ENCODE data around the gene OR10V1. TPM values are rescaled to one million over a fixed set of nuclear protein-coding genes. Genes with fewer than 3 reads are reported as not detected.
A peak's percentile ranks its signal among the peaks of the same experiment; 100 is the strongest.

The OR10V1 gene
- total and polyA plus RNA-seq, 4 donors: not detected

DNA sequence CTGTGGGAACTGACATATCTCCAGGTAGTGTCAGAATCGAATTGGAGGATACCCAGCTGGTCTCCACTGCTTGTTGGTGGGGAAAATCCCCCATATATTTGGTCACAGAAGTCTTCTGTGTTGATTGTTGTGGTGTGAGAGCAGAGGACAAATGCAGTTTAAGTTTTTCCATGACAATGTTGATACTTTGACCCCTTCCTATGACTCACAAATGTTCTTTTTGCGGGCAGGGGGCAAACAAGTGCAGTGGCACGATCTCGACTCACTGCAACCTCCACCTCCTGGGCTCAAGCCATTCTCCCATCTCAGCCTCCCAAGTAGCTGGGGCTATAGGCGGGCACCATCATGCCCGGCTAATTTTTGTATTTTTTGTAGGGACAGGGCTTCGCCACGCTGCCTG lies 37.4 kb downstream of the OR10V1 start:
- Histone ChIP-seq H3K27me3 (ENCODE audit: control insufficient read depth in 4 of 4, insufficient read depth in 4 of 4, low read length in 3 of 4) (no peaks in the 10 kb centered on the region), H3K4me3 (ENCODE audit: low read depth in 1 of 3, low read length in 3 of 3) (no peak overlapping the region), H3K27ac (ENCODE audit: low read depth in 1 of 2, low read length in 2 of 2) (peak overlapping the region in 1 of 2 donors; percentile 38), H3K9me3 (ENCODE audit: control insufficient read depth in 4 of 4, low read length in 3 of 4) (no peaks in the 10 kb centered on the region), H3K4me1 (ENCODE audit: control insufficient read depth in 4 of 4, insufficient read depth in 4 of 4, low read length in 3 of 4) (peaks cover 6 to 37% (median 17%) of the 10 kb centered on the region in 4 donors), H3K9ac (ENCODE audit: low read depth in 1 of 2, low read length in 2 of 2) (no peak overlapping the region), H3K36me3 (ENCODE audit: control insufficient read depth in 4 of 4, insufficient read depth in 3 of 4, low read depth in 1 of 4, low read length in 3 of 4) (no peaks in the 10 kb centered on the region)
- no peak for TF ChIP-seq CTCF (IDR thresholded peaks at IDR 0.05; ENCODE audit: low read depth, low read length, missing input control)
- TF ChIP-seq JUND (IDR thresholded peaks at IDR 0.05): peak; percentile 90 to 93
- peak; percentile 41 for TF ChIP-seq NR2F2 (IDR thresholded peaks at IDR 0.05)
- TF ChIP-seq ZBTB33 (IDR thresholded peaks at IDR 0.05): no peak
- peak; percentile 88 for TF ChIP-seq RXRA (IDR thresholded peaks at IDR 0.05)
- peak; percentile 49 for TF ChIP-seq HNF4G (IDR thresholded peaks at IDR 0.05)
- TF ChIP-seq SP1 (IDR thresholded peaks at IDR 0.05): peak; percentile 85
- TF ChIP-seq, protein P1, sequence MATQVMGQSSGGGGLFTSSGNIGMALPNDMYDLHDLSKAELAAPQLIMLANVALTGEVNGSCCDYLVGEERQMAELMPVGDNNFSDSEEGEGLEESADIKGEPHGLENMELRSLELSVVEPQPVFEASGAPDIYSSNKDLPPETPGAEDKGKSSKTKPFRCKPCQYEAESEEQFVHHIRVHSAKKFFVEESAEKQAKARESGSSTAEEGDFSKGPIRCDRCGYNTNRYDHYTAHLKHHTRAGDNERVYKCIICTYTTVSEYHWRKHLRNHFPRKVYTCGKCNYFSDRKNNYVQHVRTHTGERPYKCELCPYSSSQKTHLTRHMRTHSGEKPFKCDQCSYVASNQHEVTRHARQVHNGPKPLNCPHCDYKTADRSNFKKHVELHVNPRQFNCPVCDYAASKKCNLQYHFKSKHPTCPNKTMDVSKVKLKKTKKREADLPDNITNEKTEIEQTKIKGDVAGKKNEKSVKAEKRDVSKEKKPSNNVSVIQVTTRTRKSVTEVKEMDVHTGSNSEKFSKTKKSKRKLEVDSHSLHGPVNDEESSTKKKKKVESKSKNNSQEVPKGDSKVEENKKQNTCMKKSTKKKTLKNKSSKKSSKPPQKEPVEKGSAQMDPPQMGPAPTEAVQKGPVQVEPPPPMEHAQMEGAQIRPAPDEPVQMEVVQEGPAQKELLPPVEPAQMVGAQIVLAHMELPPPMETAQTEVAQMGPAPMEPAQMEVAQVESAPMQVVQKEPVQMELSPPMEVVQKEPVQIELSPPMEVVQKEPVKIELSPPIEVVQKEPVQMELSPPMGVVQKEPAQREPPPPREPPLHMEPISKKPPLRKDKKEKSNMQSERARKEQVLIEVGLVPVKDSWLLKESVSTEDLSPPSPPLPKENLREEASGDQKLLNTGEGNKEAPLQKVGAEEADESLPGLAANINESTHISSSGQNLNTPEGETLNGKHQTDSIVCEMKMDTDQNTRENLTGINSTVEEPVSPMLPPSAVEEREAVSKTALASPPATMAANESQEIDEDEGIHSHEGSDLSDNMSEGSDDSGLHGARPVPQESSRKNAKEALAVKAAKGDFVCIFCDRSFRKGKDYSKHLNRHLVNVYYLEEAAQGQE (IDR thresholded peaks at IDR 0.05): peak; percentile 21
- TF ChIP-seq HNF4A (conservative IDR thresholded peaks at IDR 0.05): peak; percentile 74 to 83
- TF ChIP-seq, protein P2, sequence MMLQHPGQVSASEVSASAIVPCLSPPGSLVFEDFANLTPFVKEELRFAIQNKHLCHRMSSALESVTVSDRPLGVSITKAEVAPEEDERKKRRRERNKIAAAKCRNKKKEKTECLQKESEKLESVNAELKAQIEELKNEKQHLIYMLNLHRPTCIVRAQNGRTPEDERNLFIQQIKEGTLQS (IDR thresholded peaks at IDR 0.05): peak; percentile 92
- TF ChIP-seq MAX (IDR thresholded peaks at IDR 0.05): peak; percentile 23
- TF ChIP-seq FOXA1 (IDR thresholded peaks at IDR 0.05): peak; percentile 10
- peak in 1 of 2 donors; percentile 6 for TF ChIP-seq RAD21 (IDR thresholded peaks at IDR 0.05)
- TF ChIP-seq GABPA (IDR thresholded peaks at IDR 0.05 in 1 of 2, conservative IDR thresholded peaks at IDR 0.05 in 1 of 2): no peak
- TF ChIP-seq EGR1 (IDR thresholded peaks at IDR 0.05; ENCODE audit: low read depth in 2 of 2): peak; percentile 33 to 68
- TF ChIP-seq FOXA2 (IDR thresholded peaks at IDR 0.05): no peak
- 77% methylated on average over 8 of the region's 8 CpGs for WGBS
- DNase-seq (ENCODE audit: low spot score): no peak

GRCh38 chr11:59674291-59674690 lies 39.4 kb downstream of the OR10V1 start:
- H3K27me3 ChIP-seq (ENCODE audit: control insufficient read depth in 4 of 4, insufficient read depth in 4 of 4, low read length in 3 of 4): no peaks in the 10 kb centered on the region
- DNase-seq (ENCODE audit: low spot score): no peak
- H3K4me3 ChIP-seq (ENCODE audit: low read depth in 1 of 3, low read length in 3 of 3): peak overlapping the region in 1 of 3 donors; percentile 25
- H3K36me3 ChIP-seq (ENCODE audit: control insufficient read depth in 4 of 4, insufficient read depth in 3 of 4, low read depth in 1 of 4, low read length in 3 of 4): no peaks in the 10 kb centered on the region
- H3K4me1 ChIP-seq (ENCODE audit: control insufficient read depth in 4 of 4, insufficient read depth in 4 of 4, low read length in 3 of 4): peaks cover 6 to 34% (median 17%) of the 10 kb centered on the region in 4 donors
- no peaks in the 10 kb centered on the region for H3K9me3 ChIP-seq (ENCODE audit: control insufficient read depth in 4 of 4, low read length in 3 of 4)
- peak overlapping the region in 1 of 2 donors; percentile 52 for H3K9ac ChIP-seq (ENCODE audit: low read depth in 1 of 2, low read length in 2 of 2)
- H3K27ac ChIP-seq (ENCODE audit: low read depth in 1 of 2, low read length in 2 of 2): peak overlapping the region; percentile 71 to 87
- 25% methylated on average over 2 of the region's 2 CpGs for WGBS
- TF ChIP-seq FOXA2 (IDR thresholded peaks at IDR 0.05) (no peak), ZBTB33 (IDR thresholded peaks at IDR 0.05) (no peak), RXRA (IDR thresholded peaks at IDR 0.05) (peak; percentile 90 to 95), EGR1 (IDR thresholded peaks at IDR 0.05; ENCODE audit: low read depth in 2 of 2) (no peak), JUND (IDR thresholded peaks at IDR 0.05) (peak in 1 of 2 donors; percentile 16), HNF4G (IDR thresholded peaks at IDR 0.05) (no peak), SP1 (IDR thresholded peaks at IDR 0.05) (peak; percentile 58), MAX (IDR thresholded peaks at IDR 0.05) (peak; percentile 26), TAF1 (conservative IDR thresholded peaks at IDR 0.05) (no peak), CTCF (IDR thresholded peaks at IDR 0.05; ENCODE audit: low read depth, low read length, missing input control) (no peak), NR2F2 (IDR thresholded peaks at IDR 0.05) (no peak)
- TF ChIP-seq, protein P2 (IDR thresholded peaks at IDR 0.05): no peak
